NCI-H2196 (cell line): ENCODE data around the gene MAU2.
"Not testable (repeated sequence)": the region's sequence is repeated elsewhere in the genome, so short reads cannot be mapped to it uniquely, and the experiment has no call there.

Source experiments
- DNase-seq: peaks from one replicate; lab custom pipeline; 2025; ENCODE audit not compliant: unreplicated experiment; lab: John Stamatoyannopoulos, UW

The MAU2 gene

DNA sequence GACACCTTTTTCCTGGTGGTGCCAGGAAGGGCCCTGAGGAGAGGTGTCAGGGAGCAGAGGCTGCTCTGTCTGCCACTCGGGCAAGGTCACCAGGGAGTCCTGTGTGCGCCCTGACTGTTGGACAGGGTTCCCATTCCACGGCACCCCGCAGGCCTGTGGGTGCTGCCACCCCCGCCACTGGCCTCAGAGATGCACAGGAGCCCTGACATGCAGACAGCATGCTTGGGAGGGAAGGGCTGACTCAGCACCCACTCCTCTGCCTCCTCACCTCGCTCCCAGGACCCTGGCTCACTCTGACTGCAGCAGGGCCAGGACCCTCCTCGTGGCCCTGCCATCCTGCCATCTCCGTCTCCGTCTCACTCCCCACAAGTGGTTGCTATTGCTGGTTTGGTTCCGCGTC is 25.3 kb downstream of the MAU2 start:
- no peak for DNase-seq

DNA sequence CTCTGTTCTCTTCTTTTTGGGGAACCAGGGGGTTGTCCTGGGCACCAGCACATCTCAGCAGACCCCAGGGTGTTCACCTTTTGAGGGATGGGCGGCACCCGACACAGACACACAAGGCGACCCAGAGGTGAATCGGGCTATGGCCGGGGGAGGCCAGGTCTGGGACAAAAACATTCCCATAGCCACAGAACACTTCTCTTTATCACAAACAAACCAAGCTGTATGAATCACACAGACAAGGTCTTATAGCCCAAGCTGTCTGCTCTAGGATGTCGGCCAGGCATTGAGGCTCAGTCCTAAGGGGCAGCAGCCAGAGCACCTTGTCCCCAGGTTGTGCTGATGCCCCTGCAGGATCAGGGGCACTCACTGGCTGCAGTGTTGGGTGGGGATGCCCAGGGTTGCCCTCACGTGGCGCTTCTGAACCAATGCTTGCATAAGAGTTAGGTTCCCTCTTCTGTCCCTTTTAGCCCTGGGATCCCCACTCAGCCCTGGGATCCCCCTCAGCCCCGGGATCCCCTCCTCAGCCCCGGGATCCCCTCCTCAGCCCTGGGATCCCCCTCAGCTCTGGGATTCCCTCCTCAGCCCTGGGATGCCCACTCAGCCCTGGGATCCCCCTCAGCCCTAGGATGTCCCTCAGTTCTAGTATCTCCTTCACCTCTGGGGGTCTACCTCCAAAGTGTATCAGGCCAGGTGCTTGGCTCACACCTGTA is 26.9 kb downstream of the MAU2 start:
- DNase-seq: no peak

DNA sequence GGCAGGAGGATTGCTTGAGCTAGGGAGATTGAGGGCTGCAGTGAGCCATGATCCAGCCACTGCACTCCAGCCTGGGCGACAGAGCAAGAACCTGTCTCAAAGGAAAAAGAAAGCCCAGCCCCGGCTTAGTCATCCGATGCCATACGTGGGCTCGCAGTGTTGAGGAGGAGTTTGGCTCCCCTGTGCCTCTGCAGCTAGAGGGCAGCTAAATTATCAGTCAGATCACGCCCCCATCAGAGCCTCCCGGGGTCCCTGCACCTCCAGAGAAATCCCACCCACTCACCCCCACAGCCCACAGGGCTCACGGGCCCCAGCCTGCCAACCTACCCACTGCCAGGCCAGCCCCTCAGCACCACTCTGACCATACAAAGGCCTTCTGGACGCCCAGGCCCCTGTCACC is 27.6 kb downstream of the MAU2 start:
- no peak for DNase-seq

GRCh38 chr19:19349365-19349764 is 28.7 kb downstream of the MAU2 start:
- no peak for DNase-seq

- not testable (repeated sequence) for DNase-seq
These were observed 30.1 kb downstream of the MAU2 start for GRCh38 chr19:19350756-19351155.

DNA sequence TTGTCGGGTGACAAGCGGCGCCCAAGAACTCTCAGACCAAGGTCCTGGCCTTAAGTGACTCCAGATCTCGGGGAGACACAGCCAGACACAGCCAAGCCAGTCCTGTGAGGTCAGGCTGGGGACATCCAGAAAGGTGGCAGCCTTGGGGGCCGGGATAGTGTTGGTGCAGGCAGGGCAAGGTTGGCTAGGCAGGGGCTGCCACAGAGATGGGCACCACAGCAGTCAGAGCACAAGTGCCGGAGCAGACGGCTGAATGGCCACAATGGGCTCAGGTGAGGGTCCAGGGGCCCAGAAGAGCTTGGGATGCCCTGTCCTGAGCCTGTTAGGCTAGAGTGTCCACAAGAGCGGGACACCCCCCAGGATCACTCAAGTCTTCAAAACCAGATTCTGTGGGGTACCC is 32.2 kb downstream of the MAU2 start:
- DNase-seq: no peak

DNA sequence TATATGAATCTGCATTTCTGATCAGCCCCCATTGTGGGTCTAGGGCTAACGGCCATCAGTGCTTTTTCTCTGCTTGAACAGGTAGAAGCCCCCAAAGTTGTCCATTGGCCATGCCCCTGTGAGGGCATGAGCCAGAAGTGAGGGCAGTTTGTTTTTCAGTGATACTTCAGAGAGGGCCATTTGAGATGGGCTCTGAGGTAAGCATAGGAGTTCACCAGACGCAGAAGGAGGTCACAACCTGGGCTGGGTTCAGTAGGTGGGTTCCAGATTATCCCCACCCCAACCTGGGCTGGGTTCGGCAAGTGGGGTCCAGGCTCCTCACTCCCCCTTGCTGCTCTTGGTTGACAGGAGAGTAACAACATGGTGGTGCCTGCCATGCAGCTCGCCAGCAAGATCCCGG is 33.4 kb downstream of the MAU2 start:
- DNase-seq: no peak

DNA sequence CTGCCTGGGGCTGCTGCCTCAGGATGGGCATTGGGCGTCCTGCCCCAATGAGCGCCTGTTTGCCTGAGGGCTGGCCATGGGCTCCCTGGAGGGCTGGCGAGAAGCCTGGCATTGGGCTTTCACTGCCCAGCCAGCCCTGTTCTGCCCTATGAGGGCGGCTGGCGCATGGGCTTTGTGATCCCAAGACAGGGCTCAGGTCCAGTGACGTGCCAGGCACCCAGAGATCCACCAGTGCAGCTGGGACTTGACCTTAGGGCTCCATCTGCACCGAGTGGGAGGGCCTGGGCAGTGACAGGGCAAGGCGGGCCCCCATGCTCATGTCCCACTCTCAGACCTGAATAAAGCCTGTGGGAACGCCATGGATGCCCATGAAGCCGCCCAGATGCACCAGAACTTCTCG is 34.3 kb downstream of the MAU2 start:
- no peak for DNase-seq

DNA sequence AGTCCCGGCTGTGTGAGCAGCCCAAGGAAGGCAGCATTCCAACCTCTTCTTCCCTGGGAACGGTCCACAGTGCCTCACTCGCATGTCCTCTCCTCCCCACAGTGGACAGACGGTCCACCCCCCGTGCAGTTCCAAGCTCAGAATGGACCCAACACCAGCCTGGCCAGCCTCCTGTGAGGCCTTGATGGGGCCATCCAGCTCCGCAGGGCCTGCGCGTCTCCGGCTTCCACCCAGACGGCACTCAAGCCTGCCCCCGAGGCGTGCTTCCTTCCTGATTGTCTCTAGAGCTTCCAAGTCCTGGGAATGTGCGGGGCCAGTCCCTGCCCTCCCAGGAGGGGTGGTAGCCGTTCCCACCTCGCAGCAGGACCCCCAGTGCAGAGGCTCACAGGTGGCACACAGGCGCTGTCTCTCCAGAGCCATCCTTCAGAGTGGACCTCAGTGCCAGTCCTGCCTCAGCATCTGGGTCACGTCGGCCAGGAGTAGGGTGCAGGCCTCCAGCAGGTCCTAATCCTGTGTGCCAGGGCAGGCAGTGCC is 35.0 kb downstream of the MAU2 start:
- no peak for DNase-seq

- DNase-seq: no peak
These were observed 35.9 kb downstream of the MAU2 start for GRCh38 chr19:19356500-19356899.

DNA sequence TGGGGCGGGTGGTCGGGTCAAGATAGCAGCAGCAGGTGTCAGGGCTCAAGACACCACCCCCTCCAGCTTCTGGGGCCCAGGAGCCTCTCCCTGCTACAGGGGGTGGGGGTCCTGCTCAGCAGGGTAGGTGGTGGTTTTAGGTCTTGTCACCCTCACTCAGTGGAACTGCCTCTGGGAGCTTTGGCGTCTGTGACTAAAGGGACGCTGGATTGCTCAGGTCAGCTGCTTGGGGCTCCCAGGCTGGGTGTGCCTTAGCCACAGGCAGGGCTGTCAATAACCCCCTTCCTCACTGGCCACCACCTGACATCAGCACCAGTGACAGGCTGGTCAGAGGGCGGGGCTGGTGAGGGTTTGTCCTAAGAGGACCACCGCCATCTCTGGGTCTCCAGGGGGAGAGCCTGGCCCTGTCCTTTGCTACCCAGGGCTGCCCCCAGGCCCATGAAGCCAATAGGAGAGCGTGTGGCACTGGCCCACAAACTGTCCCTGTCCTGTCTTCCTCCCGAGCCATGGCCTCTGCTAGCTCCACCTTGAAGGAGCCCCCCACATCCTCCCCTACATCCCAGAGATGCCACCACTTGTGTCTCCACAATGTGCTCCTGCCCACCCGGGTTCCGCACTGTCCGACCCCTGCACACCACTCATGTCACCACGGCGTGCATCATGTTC is 36.4 kb downstream of the MAU2 start:
- no peak for DNase-seq

GRCh38 chr19:19361075-19361594 is 40.5 kb downstream of the MAU2 start:
- DNase-seq: peak; percentile 82

GRCh38 chr19:19362075-19362474 is 41.4 kb downstream of the MAU2 start:
- DNase-seq: no peak

DNA sequence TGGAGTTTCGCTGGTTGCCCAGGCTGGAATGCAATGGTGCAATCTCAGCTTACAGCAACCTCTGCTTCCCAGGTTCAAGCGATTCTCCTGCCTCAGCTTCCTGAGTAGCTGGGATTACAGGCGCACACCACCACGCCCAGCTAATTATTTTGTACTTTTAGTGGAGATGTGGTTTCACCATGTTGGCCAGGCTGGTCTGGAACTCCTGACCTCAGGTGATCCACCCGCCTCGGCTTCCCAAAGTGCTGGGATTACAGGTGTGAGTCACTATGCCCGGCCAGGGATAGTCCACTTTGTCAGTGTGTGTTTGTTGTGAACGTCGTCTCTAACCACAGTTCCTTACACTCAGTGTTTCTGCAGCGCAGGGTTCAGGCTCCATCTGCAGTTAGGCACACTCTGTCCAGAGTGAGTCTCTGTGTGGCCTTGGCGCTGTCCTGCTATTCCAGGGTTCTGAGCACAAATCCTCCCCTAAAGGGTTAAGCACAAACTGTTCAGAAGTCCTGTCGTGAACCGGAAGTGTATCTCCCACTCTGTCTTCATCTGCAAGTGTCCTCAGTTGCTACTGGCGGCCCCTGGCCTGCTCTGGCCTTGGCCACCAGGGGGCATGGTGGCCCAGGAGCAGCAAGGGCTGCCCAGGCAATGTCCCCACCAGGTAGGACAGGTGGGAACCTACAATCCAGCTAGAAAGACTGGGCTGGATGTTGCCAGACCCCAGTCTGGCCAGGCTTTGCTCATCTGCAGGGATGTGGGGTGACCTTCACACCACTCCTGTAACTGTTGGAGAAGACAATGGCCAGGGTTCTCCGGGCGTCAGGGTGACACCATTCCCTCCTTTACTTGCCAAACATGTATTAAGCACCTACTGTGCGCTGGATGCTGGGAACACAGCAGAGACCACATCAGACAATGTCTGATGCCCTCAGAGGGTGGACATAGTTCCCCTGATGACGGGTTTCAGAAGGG is 46.1 kb downstream of the MAU2 start:
- peak; percentile 72 for DNase-seq

DNA sequence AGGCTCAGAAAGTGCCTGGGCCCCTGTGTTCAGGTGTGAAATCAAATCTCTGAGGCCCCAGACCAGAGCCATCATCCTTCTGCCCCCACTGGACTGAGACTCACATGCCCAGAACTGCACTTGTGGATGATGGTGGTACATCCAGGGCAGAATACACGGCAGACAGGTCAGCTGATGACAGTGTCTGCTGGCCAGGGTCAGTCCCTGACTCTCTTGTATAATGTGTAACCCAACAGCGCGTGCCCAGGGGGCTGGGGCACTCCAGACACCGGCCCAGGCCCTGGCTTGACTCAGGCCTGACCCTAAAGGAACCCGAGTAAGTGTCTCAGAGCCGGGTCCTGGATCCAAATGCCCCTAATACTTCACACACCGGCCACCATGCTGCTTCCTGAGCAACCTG is 47.5 kb downstream of the MAU2 start:
- DNase-seq: no peak

DNA sequence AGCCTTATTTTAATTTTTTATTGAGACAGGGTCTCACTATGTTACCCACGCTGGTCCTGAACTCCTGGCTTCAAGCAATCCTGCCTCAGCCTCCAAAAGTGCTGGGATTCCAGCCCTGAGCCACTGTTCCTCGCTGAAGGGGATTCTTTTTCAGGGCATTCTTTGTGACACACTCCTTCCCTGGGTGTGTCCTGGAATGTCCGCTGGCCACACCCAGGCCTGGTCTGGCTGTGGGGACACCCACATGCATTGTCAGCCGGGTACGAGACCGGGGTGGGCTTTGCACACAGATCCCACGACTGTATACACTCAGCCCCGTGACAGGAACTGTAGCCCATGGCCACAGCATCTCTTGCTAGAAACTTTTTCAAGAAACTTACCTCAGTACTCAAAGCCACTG is 50.4 kb downstream of the MAU2 start:
- no peak for DNase-seq

GRCh38 chr19:19372656-19373416 is 52.2 kb downstream of the MAU2 start:
- no peak for DNase-seq

GRCh38 chr19:19379527-19379926 is 58.9 kb downstream of the MAU2 start:
- DNase-seq: no peak

DNA sequence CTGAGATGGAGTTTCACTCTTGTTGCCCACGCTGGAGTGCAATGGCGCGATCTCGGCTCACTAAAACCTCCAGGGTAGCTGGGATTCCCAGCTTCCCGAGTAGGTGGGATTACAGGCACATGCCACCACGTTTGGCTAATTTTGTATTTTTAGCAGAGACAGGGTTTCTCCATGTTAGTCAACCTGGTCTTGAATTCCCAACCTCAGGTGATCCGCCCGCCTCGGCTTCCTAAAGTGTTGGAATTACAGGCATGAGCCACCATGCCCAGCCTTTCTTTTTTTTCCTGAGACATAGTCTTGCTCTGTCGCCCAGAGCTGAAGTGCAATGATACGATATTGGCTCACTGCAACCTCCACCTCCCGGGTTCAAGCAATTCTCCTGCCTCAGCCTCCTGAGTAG is 59.7 kb downstream of the MAU2 start:
- DNase-seq: not testable (repeated sequence)
